Suprapubic skin (tissue), 4 donors: Measurements from ENCODE around the gene CDON.

Experiments used
- CTCF ChIP-seq, 2 donors: fragments of 200-600 bp in 1 of 2; fragments of 450-650 bp in 1 of 2; sonication (generic) in 1 of 2; IDR thresholded peaks; one replicate each; pipeline ENCODE4 v1.5.1; 2016 to 2019; ENCODE audit warnings: antibody characterized with exemption in 2 of 2, mild to moderate bottlenecking in 1 of 2, moderate library complexity in 1 of 2
- EP300 ChIP-seq: sonication (generic); formaldehyde crosslinking; IDR thresholded peaks from one replicate; pipeline ENCODE4 v1.6.1; 2017; ENCODE audit warnings: antibody characterized with exemption
- POLR2AphosphoS5 ChIP-seq, 3 donors: sonication (generic); formaldehyde crosslinking; IDR thresholded peaks; one replicate each; pipeline ENCODE4 v1.6.1; 2017; ENCODE audit warnings: antibody characterized with exemption in 3 of 3

DNA sequence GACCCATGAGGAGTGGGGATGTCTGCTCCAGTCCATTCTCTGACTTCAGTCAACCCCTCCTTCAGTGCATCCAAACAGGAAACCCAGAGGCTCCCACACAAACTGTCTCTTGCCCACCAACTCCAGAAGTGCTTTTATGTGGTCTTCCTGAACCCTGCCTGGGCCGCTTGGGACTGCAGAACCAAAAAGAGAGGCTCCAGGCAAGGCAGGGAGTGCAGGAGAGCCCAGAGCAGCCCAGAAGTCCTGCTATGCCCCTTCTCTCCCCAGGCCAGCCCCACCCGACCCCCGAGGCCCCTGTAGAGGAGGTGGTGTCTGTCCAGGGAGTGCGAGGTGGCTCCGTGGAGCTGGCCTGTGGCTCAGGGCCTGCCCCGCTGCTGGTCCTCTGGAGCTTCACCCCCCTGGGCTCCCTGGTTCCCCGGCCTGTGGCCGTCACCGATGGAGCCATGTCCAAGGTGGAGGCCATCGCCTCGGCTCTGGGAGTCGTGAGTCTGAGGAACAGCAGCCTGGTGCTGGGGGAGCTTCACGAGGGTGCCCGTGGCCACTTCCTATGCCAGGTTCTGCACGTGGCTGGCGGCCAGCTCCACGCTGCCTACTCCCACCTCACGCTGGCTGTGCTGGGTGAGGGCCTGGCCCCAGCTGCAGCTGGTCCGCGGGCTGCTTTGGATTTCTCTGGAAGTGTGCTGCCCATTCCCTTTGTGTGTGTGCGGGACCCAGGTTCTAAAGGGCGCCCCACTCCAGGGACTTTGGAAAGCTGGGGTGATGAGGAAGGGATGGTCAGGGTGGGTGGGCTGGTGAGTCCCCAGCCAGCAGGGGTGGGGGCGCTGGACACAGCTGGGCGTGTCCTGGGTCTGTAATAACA lies 115.0 kb downstream of the CDON start:
- no peak for TF ChIP-seq CTCF (IDR thresholded peaks at IDR 0.05)
- TF ChIP-seq POLR2AphosphoS5 (IDR thresholded peaks at IDR 0.05): no peak
- no peak for TF ChIP-seq EP300
